Suppressor macrophage (primary cell): ENCODE measurements around the gene KEAP1.

Source experiments
- DNase-seq, 4 experiments: peaks; one replicate each; pipeline ENCODE4 v3.0.0-alpha.2; 2020 to 2022

The KEAP1 gene

DNA sequence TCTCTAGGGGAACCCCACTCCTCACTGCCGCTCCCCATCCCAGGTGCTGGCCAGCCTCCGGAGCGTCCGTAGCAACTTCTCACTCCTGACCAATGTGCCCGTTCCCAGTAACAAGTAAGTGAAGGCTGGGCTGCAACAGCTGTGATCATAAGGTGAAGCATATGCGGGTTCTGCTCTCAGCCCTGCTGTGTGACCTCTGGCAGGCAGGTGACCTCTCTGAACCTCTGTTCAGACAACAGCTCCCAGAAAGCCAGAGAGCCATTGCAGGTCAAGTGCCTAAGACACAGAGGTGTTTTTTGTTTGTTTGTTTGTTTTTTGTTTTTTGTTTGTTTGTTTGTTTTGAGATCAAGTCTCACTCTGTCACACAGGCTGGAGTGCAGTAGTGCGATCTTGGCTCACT is 54.1 kb downstream of the KEAP1 start:
- no peak for DNase-seq

DNA sequence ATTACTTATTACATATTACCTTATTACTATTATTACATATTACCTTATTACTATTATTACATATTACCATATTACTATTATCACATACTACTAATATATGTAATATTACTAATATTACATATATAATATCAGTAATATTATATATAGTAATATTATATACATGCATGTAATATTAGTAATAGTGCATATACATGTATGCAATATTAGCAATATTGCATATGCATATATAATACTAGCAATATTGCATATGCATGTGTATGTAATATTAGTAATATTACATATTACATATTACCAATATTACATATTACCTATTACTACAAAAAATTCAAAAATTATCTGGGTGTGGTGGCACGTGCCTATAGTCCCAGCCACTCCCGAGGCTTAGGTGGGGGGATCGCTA is 60.5 kb downstream of the KEAP1 start:
- no peak for DNase-seq

DNA sequence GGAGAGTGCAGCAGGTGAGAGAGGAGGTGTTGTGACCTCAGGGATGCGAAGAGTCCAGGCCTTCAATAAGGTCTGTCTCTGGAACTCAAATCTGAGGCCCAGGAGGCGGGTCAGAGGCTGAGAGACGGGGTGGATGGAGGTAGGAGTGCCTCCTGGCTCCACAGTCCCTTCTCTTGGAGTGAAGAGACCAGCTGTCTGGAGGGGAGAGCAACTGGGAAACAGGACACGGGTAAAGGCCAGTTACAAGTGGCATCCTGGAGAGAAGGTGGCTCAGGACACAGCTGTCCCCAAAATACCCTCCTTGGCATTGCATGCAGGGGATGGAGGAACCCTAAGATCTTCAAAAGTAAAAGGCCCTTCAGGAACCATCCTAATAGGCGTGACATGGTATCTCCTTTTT is 63.6 kb downstream of the KEAP1 start:
- DNase-seq = no peak
